ENCODE results near the gene POLD4. TPM values are rescaled to one million over a fixed set of nuclear protein-coding genes. Genes with fewer than 3 reads are reported as not detected.

Gene POLD4
- total RNA-seq, 3 donors from 2014 or later: 16.4 to 23.8 (median 22.0) TPM

- Mint-ChIP-seq H3K36me3 (ENCODE audit: insufficient read depth) (no peaks in the 10 kb centered on the region), H3K4me1 (ENCODE audit: low read depth) (peaks cover 45% of the 10 kb centered on the region), H3K27me3 (ENCODE audit: low read depth) (no peaks in the 10 kb centered on the region), H3K9me3 (no peaks in the 10 kb centered on the region), H3K4me3 (no peak overlapping the region)
- no peak for ATAC-seq
- no peak for DNase-seq
These were observed 1.9 kb upstream of the POLD4 start for GRCh38 chr11:67355023-67355793.

DNA sequence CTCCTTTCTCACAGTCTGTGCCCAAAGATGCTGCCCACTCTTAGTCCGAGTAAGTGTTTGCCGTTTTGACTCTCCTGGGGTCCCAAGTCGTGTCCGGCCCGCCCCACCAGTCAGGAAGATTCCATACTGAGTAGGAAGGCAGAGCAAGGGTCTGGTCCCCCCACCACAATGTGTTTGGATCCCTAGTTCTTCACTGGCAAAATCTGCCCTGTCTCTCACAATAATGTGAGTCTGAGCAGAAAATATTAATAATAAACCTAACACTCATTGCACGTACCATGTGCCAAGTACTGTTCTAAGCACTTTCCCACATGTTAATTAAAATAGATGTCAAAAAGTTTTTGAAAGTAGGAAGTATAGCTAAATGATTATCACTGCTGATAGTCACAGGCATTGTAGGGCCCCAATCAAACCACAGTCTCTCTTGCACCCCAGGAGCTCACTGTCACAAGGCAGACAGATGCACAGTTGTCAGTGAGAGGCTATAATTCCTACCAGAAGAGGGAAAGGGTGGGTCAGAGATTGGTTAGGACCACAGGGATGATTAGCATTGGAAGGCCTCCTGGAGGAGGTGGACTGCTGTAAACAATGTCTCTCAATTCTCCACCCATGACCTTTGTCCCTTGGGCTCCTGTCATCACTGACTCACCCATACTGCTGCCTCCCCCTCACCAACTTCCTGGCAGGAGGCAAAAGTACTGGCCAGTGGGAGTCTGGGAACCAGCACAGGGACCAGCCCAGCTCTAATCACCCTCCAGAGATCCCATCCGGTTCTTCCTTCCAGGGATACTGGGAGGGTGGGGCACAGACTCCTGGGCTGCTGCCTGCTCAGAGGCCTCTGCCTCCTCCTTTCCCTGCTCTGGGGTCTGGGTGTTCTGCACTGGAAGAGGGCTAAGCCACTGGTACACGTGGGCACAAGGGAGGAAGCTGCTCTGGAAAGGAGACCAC, 1.0 kb upstream of the POLD4 start:
- peaks cover 54% of the 10 kb centered on the region for H3K4me1 Mint-ChIP-seq (ENCODE audit: low read depth)
- H3K9me3 Mint-ChIP-seq: no peaks in the 10 kb centered on the region
- ATAC-seq: no peak
- peak overlapping the region; percentile 96 for H3K4me3 Mint-ChIP-seq
- no peak for DNase-seq
- no peaks in the 10 kb centered on the region for H3K27me3 Mint-ChIP-seq (ENCODE audit: low read depth)
- no peaks in the 10 kb centered on the region for H3K36me3 Mint-ChIP-seq (ENCODE audit: insufficient read depth)

DNA sequence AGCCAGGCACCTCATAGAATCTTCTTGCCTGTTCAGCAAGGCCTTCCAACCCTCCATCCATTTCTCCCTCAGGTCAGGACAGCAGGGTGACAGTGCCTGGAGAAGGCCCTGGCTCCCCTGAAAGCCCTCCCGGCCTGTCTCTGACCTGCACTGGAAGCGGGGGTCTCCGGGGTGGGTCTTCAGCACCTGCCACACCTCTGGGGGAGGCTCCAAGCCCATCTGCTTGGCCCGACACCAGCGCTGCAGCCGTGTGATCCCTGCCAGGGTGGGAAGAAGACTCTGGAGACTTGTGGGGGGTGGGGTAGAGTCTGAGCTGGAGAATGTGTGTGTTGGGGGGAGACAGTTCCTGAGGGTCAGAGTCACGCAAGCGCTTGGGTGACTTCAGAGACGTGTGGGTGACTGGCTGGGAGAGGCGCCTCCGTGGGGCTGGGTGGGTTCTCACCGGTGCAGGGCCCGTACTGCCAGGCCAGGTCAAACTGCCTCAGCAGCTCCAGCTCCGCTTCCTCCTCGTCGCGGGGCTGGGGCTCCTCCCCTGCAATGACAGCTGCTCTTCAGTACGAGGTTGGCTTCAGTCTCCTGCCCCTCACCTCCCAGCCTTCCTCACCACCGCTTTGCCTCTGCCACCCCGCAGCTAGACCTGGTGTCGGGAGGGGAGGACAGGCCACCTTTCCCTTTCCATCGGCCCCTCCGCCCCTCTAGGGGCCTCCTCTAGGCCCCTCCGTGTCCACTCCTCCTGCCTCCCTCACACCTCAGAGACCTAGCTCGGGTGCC, 615 bp downstream of the POLD4 start:
- Mint-ChIP-seq H3K36me3 (ENCODE audit: insufficient read depth) (no peaks in the 10 kb centered on the region), H3K4me3 (peak overlapping the region; percentile 96), H3K4me1 (ENCODE audit: low read depth) (peaks cover 66% of the 10 kb centered on the region), H3K27me3 (ENCODE audit: low read depth) (no peaks in the 10 kb centered on the region), H3K9me3 (no peaks in the 10 kb centered on the region)
- ATAC-seq (peak; percentile 33 to 34), DNase-seq (peak; percentile 34)

DNA sequence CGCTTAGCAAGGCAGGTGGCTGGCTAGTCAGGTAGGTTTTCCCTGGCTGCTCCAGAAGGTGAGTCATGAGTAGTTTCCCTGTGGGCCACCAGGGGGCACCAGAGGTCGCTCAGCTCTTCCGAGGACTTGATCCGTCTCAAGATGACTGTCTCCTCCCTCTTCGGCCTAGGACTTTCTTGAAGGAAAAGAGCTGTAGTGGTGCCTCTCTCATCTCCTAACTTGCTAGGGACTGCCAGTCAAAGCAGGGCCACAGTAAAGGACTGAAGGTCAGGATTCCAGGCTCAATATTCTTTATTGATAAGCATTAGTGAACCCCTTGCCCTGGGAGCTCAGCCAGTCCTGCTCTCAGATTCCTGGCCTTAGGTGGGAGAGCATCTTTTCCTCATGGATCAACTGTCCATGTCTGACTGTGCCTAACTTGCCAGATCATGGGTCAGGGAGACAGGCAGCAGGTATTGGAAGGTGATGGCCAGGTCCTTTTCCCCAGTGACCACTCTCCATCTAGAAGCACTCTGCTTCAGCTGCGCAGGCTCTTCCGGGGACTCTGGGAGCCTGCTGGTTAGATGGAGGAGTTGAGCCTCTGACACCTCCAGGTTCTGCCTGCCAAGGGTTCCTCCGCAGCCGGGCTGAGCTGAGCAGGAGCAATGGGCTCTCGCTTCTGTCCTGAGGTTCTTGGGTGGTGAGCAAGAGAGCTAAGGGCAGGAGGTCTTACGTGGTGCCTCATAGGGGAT, 1.9 kb downstream of the POLD4 start:
- Mint-ChIP-seq H3K27me3 (ENCODE audit: low read depth) (no peaks in the 10 kb centered on the region), H3K36me3 (ENCODE audit: insufficient read depth) (no peaks in the 10 kb centered on the region), H3K9me3 (no peaks in the 10 kb centered on the region), H3K4me1 (ENCODE audit: low read depth) (peaks cover 59% of the 10 kb centered on the region), H3K4me3 (peak overlapping the region; percentile 96)
- peak; percentile 69 for DNase-seq
- ATAC-seq: peak; percentile 13 to 29

DNA sequence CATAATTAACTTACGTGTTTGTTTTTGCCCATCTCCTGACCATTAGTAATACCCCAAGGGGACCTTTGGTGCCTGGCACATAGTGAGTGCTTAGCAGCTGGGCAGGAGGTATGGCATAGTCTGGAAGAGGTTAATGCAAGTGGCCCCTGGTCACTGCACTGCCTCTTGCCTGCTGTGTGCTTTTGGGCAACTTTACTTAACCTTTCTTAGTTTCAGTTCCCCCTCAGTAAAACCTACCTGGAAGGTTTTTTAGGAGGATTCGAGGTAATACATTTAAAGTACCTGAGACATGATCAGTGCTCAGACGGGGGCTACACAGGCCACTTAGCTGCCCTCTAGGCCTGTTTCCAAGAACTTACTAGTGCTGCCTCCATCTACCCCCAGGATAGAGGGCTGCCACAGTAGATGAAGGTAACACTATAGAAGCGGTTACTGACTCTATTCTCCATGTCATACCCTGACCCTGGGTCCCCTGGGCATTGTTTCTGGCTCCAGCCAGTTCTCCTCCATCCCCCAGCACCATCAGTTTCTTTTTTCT, 3.3 kb downstream of the POLD4 start:
- Mint-ChIP-seq H3K27me3 (ENCODE audit: low read depth) (no peaks in the 10 kb centered on the region), H3K4me1 (ENCODE audit: low read depth) (peaks cover 71% of the 10 kb centered on the region), H3K36me3 (ENCODE audit: insufficient read depth) (no peaks in the 10 kb centered on the region), H3K9me3 (no peaks in the 10 kb centered on the region), H3K4me3 (no peak overlapping the region)
- no peak for DNase-seq
- ATAC-seq: no peak

- Mint-ChIP-seq H3K4me1 (ENCODE audit: low read depth) (peaks cover 70% of the 10 kb centered on the region), H3K4me3 (no peak overlapping the region), H3K36me3 (ENCODE audit: insufficient read depth) (no peaks in the 10 kb centered on the region), H3K27me3 (ENCODE audit: low read depth) (no peaks in the 10 kb centered on the region), H3K9me3 (no peaks in the 10 kb centered on the region)
- DNase-seq (no peak), ATAC-seq (no peak)
These were observed 3.9 kb downstream of the POLD4 start for GRCh38 chr11:67349457-67349856.

GRCh38 chr11:67349036-67349435, 4.3 kb downstream of the POLD4 start:
- H3K27me3 Mint-ChIP-seq (ENCODE audit: low read depth): no peaks in the 10 kb centered on the region
- no peak overlapping the region for H3K4me3 Mint-ChIP-seq

GRCh38 chr11:67347964-67348749, 5.2 kb downstream of the POLD4 start:
- H3K9me3 Mint-ChIP-seq: no peaks in the 10 kb centered on the region
- H3K4me1 Mint-ChIP-seq (ENCODE audit: low read depth): peaks cover 64% of the 10 kb centered on the region
- DNase-seq (no peak), ATAC-seq (no peak)
- no peak overlapping the region for H3K4me3 Mint-ChIP-seq
- H3K36me3 Mint-ChIP-seq (ENCODE audit: insufficient read depth): no peaks in the 10 kb centered on the region
- no peaks in the 10 kb centered on the region for H3K27me3 Mint-ChIP-seq (ENCODE audit: low read depth)

More at GRCh38 chr11:67349036-67349435, 4.3 kb downstream of the POLD4 start:
- no peak for ATAC-seq
- no peaks in the 10 kb centered on the region for H3K9me3 Mint-ChIP-seq
- peaks cover 70% of the 10 kb centered on the region for H3K4me1 Mint-ChIP-seq (ENCODE audit: low read depth)
- DNase-seq: no peak
- no peaks in the 10 kb centered on the region for H3K36me3 Mint-ChIP-seq (ENCODE audit: insufficient read depth)

- peak; percentile 58 to 69 for ATAC-seq
- no peaks in the 10 kb centered on the region for H3K36me3 Mint-ChIP-seq (ENCODE audit: insufficient read depth)
- no peak overlapping the region for H3K4me3 Mint-ChIP-seq
- no peaks in the 10 kb centered on the region for H3K9me3 Mint-ChIP-seq
- peaks cover 51% of the 10 kb centered on the region for H3K4me1 Mint-ChIP-seq (ENCODE audit: low read depth)
- H3K27me3 Mint-ChIP-seq (ENCODE audit: low read depth): no peaks in the 10 kb centered on the region
- DNase-seq: no peak
These were observed 7.2 kb downstream of the POLD4 start for GRCh38 chr11:67345920-67346819.

GRCh38 chr11:67345247-67345919, 8.0 kb downstream of the POLD4 start:
- ATAC-seq: peak; percentile 36 to 61
- H3K36me3 Mint-ChIP-seq (ENCODE audit: insufficient read depth): no peaks in the 10 kb centered on the region

DNA sequence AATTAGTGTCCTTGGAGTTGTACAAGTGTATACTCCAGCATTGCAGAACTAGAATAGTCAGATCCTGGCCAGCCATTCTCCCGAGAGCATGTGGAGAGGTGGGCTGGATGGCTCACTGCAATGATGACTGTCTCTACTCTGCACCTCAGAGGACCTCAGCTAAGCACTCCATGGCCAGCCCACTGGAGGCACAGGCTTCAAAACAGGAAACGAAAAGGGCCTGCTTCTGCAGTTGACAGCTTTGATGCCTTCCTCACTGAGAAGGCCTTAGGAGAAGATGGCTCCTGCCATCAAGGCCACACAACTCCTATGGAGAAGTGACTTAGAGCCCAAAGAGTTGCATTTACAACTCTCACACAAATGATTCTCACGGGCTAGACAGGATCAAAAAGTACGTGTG, 9.1 kb downstream of the POLD4 start:
- Mint-ChIP-seq H3K36me3 (ENCODE audit: insufficient read depth) (no peaks in the 10 kb centered on the region), H3K27me3 (ENCODE audit: low read depth) (no peaks in the 10 kb centered on the region), H3K9me3 (no peaks in the 10 kb centered on the region), H3K4me3 (no peak overlapping the region), H3K4me1 (ENCODE audit: low read depth) (peaks cover 37% of the 10 kb centered on the region)
- peak; percentile 62 to 74 for ATAC-seq
- no peak for DNase-seq

More at GRCh38 chr11:67345247-67345919, 8.0 kb downstream of the POLD4 start:
- no peaks in the 10 kb centered on the region for H3K27me3 Mint-ChIP-seq (ENCODE audit: low read depth)
- DNase-seq: no peak
- no peak overlapping the region for H3K4me3 Mint-ChIP-seq
- peaks cover 46% of the 10 kb centered on the region for H3K4me1 Mint-ChIP-seq (ENCODE audit: low read depth)
- no peaks in the 10 kb centered on the region for H3K9me3 Mint-ChIP-seq

- H3K9me3 Mint-ChIP-seq: no peaks in the 10 kb centered on the region
These were observed 16.1 kb downstream of the POLD4 start for GRCh38 chr11:67337257-67337656.

More at GRCh38 chr11:67337257-67337656, 16.1 kb downstream of the POLD4 start:
- H3K27me3 Mint-ChIP-seq (ENCODE audit: low read depth): no peaks in the 10 kb centered on the region
- DNase-seq (no peak), ATAC-seq (no peak)
- no peak overlapping the region for H3K4me3 Mint-ChIP-seq
- no peaks in the 10 kb centered on the region for H3K36me3 Mint-ChIP-seq (ENCODE audit: insufficient read depth)
- no peaks in the 10 kb centered on the region for H3K4me1 Mint-ChIP-seq (ENCODE audit: low read depth)

Data from activated T-cell treated with anti-CD3 and anti-CD28 coated beads, Interleukin-2, amount 50 U/mL, for 4 hours (primary cell).